CD4-positive, alpha-beta T cell treated with Interleukin-21 for 1 hour (primary cell): ENCODE results near the gene HSH2D.

Source experiments
- DNase-seq: peaks from one replicate; pipeline ENCODE4 v3.0.0-alpha.2; 2020

Gene HSH2D

DNA sequence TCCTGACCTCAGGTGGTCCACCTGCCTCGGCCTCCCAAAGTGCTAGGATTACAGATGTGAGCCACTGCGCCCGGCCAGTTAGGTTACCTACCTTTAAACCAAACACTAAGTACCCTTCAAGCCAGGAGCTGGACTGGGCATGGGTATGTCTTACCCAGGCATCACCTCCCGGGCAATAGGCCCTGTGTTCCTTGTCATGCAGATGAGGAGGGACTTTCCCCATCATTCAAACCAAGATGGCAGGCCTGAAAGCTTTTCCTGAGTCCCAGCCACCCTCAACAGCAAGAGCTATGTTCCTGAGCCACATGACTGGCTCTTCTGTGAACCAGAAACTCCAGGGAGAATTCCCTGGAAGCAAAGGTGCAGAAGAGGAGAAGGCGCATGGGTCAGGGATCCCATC lies 22.3 kb upstream of the HSH2D start:
- DNase-seq = no peak

DNA sequence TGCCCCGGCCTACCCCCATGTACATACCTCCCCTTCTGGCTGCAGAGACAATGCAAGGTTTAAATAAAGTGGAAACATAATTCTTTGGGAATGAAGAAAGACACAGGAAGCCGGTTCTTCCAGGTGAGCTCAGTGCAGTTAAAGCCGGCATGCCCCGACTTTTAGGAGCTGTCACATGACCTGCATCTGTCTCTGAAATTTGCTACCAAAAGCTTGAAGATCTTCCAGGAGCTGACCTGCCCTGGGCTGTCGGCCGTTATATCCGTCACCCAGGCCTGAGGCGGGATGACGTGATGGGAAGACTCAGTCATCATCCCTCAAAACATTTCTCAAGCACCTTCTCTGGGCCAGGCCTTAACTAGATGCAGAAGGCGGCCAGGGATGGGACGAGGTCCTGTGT lies 21.5 kb upstream of the HSH2D start:
- no peak for DNase-seq

- no peak for DNase-seq
Measured at GRCh38 chr19:16124953-16125352, 18.5 kb upstream of the HSH2D start.

DNA sequence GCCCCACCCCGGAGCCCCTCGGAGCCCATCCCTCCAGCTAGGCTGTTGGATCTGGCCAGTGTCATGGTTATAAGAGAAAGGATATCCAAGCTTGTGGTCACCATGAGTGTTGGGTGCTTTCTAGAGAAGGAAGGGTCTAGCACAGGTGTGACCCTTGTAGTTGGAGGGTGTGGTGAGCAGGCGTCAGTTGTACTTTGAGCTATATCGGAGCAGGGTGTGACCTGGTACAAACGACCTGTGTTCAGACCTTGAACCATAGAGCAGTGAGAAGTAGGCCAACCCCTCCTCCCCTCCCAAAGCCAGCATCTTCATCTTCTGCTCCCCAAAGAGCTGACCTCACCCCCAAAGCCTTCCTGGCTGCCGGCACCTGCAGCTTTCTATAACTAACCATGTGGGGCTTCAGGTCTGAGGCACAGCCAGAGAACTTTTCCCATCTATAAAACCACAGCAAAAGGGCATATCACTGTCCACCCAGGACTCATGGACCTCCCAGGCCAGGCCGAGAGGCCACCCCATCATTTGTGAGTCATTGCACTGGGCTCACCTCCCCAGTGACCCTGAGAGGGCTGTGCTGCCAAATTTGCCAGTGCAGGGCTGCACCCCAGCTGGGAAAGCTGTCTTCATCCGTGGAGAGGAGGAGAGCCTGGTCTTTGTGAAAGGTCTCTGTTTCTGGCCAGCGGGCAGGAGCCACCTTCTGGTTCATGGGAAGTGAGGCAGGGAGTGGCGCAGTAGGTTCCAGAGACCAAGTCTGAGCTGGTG lies 17.6 kb upstream of the HSH2D start:
- no peak for DNase-seq

GRCh38 chr19:16127080-16127479 lies 16.4 kb upstream of the HSH2D start:
- no peak for DNase-seq

DNA sequence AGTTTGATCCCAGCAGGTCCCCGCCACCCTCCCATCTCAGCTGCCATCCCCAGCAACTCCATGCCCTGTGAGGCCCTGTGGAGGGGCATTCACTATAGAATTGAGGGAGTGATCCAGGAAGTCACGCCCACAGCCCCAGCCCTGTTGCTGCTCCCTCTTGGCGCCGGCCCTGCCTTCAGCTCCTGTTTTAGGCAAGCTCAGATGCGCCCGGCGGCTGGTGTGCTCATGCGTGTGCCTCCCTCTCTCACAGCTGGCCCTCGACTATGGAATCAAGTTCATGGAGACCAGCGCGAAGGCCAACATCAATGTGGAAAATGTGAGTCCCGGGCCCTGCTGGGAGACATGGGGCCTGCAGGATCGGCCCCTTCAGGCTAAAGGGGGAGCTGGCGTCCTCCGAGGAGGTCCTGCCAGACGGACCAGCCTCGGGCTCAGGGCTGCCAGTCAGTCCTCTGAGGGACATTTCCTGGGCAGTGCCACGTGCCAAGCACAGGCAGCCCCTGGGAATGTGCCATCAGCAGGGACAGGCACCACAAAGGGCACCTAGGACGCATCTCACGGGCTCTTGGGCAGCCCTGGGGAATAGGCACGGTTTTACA lies 15.6 kb upstream of the HSH2D start:
- no peak for DNase-seq

DNA sequence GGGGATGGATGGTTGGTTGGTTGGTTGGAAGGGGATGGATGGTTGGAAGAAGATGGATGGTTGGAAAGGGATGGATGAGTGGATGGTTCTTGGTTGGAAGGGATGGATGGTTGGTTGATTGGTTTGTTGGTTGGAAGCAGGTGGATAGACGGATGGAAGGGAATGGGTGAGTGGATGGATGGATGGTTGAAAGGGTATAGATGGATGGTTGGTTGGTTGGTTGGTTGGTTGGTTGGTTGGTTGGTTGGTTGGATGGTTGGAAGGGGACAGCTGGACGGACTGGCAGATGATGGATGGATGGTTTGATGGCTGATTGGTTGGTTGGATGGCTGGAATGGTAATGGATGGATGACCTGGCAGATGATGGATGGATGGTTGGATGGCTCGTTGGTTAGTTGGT lies 11.8 kb upstream of the HSH2D start:
- DNase-seq = no peak

DNA sequence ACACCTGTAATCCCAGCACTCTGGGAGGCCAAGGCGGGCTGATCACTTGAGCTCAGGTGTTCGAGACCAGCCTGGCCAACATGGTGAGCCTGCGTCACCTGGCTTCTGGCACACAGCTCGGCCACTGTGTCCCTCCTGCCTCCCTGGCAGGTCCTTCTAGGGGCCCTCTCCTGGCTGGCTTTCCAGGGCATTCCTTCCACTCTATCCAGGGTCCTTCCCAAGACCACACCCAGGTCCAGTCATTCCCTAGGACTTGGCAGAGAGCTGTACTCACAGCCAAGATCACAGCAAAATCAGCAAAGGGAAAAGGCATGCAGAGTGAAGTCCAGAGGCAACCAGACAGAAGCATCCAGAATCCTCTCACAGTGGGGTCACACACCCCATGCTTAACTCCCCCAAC lies 9.7 kb upstream of the HSH2D start:
- DNase-seq = no peak

DNA sequence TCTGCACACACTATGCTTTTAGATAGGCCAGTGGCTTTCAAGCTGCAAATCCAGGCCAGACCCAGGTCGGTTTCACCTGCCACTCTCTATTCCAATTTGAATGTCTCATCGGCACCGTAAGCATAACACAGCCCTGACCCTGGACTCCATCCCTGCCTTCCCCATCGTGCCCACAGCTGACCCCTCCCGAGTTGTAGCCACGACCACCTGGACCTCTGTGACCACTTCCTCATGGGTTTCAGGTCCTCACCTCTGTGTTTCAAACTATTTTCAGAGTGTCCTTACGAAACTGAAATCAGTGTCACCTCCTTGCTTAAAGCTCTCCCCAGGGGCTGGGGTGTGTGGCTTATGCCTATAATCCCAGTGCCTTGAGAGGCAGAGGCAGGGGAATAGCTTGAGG lies 9.0 kb upstream of the HSH2D start:
- no peak for DNase-seq

GRCh38 chr19:16135430-16136127 lies 7.9 kb upstream of the HSH2D start:
- no peak for DNase-seq

DNA sequence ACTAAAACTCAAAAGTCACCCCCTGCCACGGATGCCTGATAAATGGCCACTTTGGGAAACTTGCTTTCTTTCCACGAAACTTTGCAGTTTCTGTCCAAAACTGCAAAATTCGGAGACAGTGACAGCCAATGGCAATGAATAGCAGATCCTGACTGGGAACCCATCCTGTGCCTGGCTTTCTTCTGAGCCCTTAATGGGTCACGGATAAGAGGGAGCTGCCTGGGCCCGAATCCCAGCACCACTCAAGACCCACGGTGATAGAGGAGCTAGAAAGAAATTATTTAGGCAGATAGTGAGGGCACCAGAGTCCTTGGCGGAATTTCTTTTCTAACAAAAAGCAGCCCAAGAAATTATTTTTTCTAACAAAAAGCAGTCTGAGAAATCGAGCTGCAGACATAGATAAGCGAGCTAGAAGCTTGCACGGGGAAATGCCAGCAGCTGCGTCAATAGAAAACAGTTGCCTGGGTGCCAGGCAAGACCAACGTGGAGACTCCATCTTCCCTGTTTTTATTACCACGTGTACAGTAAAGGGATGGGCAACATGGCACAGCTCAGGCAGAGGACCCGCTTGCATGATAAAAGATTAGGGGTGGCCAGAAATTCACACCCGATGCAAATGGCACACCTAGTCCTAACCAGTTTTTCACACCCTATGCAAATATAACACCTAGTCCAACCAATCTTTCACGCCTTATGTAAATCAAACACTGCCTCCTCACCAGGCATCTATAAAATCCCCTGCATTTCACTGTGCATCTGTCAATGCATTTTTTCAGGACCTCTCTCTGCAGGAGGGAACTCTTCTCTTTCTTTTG lies 7.1 kb upstream of the HSH2D start:
- DNase-seq = no peak

DNA sequence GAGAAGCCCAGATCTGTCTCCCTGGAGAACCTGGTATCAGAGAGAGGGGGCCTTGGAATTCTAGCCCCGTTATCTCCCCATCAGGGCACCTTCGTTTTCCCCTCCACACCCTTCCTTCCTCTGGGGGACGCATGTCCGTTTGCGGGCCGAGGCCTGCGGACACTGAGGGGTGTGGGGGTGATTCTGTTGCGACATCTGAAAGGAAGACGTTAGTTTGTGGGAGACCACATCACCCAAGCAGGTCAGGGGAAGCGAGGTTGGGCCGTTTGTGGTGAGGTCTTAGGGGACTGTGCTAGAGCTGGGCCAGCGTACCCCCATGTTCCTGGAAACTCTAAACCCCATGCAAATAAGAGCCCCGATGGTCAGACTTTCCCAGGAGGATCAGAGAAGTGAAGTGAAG lies 3.7 kb upstream of the HSH2D start:
- no peak for DNase-seq

GRCh38 chr19:16141043-16141442 lies 2.4 kb upstream of the HSH2D start:
- no peak for DNase-seq

GRCh38 chr19:16142032-16142580 lies 1.4 kb upstream of the HSH2D start:
- no peak for DNase-seq

DNA sequence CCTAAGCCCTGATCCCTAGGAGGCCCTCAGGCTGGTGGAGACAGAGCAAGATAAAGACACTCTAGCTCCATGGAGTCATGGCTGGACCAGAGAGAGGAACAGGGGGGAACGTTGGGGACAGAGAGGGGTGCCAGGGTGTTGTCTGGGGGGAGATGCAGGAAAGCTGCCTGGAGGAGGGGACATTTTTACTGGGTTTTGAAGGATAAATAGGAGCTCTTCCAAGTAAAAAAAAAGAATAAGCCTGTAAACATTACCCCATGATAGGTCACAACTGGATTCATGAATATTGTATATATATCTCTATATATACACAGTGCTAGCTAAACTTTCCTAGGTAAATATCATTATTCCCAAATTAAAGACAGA lies 714 bp downstream of the HSH2D start:
- no peak for DNase-seq

- DNase-seq = no peak
Measured at GRCh38 chr19:16146112-16146511, 2.6 kb downstream of the HSH2D start.

- no peak for DNase-seq
Measured at GRCh38 chr19:16148443-16149229, 5.2 kb downstream of the HSH2D start.

DNA sequence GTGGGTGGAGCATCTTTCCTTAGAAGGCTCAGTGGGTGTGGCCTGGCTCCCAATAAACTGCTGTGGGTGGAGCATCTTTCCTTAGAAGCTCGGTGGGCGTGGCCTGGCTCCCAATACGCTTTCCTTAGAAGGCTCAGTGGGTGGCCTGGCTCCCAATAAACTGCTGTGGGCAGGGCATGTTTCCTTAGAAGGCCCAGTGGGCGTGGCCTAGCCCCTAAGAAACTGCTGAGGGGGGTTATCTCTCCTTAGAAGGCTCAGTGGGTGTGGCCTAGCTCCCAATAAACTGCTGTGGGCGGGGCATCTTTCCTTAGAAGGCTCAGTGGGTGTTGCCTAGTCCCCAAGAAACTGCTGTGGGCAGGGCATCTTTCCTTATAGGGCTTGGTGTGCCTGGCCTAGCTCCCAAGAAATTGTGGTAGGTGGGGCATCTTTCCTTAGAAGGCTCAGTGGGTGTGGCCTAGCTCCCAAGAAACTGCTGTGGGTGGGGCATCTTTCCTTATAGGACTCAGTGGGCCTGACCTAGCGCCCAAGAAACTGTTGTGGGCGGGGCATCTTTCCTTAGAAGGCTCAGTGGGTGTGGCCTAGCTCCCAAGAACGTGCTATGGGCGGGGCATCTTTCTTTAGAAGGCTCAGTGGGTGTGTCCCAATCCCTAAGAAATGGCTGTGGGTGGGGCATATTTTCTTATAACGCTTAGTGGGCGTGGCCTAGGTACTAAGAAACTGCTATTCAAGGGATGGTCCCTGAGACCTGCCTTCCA lies 10.3 kb downstream of the HSH2D start:
- DNase-seq = no peak

DNA sequence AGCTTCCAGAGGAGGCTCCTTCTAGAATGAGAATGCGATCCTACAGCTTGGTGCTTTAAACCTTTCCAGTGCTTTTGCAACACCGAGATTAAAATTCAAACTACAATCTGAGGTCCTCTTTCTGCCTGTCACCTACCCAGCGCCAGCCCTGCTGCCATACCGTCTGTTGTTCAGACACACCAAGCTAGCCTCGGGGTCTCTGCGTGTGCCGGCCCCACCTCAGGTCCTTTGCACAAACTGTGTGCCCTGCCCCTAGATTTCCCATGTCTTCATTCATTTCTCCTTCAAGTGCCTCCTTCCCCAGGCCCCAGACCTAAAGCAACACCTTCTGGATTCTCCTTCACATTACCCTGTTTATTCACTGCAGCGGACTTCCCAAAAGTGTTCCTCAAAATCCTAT lies 11.1 kb downstream of the HSH2D start:
- no peak for DNase-seq

- no peak for DNase-seq
Measured at GRCh38 chr19:16155128-16155527, 11.6 kb downstream of the HSH2D start.

DNA sequence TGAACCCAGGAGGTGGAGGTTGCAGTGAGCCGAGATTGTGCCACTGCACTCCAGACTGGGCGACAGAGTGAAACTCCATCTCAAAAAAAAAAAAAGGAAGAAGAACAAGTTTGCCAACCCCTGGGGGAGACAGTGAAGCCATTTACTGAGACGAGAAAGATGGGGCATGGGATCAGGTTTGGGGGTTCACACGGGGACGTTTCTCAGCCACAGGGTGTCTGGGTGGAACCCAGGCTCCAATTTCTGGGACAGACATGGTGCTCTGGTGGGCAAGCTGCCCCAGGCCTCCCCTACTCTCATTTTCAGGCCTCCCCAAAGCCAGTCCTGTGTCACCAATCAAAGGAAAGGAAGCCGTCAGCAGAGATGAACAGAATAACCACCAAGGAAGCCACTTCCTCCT lies 13.4 kb downstream of the HSH2D start:
- no peak for DNase-seq

- no peak for DNase-seq
Measured at GRCh38 chr19:16157601-16158000, 14.1 kb downstream of the HSH2D start.
